ENCODE data around the gene TBCEL.

GRCh38 chr11:121063728-121064127 is 39.8 kb downstream of the TBCEL start:
- TF ChIP-seq, protein P1, sequence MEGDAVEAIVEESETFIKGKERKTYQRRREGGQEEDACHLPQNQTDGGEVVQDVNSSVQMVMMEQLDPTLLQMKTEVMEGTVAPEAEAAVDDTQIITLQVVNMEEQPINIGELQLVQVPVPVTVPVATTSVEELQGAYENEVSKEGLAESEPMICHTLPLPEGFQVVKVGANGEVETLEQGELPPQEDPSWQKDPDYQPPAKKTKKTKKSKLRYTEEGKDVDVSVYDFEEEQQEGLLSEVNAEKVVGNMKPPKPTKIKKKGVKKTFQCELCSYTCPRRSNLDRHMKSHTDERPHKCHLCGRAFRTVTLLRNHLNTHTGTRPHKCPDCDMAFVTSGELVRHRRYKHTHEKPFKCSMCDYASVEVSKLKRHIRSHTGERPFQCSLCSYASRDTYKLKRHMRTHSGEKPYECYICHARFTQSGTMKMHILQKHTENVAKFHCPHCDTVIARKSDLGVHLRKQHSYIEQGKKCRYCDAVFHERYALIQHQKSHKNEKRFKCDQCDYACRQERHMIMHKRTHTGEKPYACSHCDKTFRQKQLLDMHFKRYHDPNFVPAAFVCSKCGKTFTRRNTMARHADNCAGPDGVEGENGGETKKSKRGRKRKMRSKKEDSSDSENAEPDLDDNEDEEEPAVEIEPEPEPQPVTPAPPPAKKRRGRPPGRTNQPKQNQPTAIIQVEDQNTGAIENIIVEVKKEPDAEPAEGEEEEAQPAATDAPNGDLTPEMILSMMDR (conservative IDR thresholded peaks at IDR 0.05), result peak; percentile 63
- TF ChIP-seq EZH2 (IDR thresholded peaks at IDR 0.05; ENCODE audit: low read depth), result no peak

Data from PC-9 (cell line).